OCI-M1 (cell line): ENCODE measurements around the gene RAP1GAP2.
"Not testable (repeated sequence)": the region's sequence is repeated elsewhere in the genome, so short reads cannot be mapped to it uniquely, and the experiment has no call there.

Source experiments
- DNase-seq: peaks from one replicate; lab custom pipeline; 2025; lab: John Stamatoyannopoulos, UW

Gene RAP1GAP2

DNA sequence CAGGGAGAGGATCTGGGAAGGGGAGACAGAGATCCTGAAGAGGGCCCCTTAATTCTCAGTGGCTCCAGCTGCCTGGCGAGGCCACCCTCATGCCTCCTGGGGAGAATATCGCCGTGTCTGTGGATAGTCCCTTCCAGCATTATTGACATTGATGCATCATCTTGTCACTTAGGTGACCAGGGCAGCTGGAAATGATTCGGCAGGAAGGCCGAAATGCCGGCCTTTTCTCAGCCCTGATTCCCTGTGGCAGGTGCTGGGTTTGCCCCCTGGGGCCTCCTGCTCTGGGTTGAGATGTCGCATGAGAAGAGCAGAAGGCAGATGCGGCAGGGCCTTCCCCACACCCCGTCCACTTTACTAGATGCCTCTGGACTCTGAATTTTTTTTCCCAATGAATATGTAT is 89.5 kb downstream of the RAP1GAP2 start:
- no peak for DNase-seq

DNA sequence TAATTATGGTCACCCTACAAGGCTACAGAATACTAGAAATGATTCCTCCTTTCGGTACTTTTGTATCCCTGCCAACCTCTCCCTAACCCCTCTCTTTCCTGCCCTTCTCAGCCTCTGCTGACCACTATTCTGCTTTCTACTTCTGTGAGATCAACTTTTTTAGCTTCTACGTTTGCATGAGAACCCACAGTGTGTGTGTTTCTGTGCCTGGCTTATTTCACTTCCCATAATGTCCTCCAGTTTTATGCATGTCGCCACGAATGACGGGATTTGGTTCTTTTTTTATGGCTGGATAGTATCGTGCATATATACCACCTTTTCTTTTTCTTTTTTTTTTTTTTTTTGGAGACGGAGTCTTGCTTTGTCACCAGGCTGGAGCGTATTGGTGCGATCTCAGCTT is 92.1 kb downstream of the RAP1GAP2 start:
- DNase-seq, result no peak

GRCh38 chr17:2889256-2889655 is 93.0 kb downstream of the RAP1GAP2 start:
- DNase-seq, result no peak

DNA sequence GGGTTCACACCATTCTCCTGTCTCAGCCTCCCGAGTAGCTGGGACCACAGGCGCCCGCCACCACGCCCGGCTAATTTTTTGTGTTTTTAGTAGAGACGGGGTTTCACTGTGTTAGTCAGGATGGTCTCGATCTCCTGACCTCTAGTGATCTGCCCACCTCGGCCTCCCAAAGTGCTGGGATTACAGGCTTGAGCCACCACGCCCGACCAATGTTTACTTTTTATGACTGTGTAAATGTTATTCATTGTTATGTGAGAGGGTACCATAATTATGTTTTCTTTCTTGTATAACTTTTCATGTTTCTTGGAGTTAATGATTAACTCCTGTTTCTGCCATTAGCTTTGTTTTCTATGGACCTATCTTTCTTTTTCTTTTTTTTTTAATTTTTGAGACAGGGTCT is 94.5 kb downstream of the RAP1GAP2 start:
- not testable (repeated sequence) for DNase-seq

GRCh38 chr17:2892305-2892971 is 96.2 kb downstream of the RAP1GAP2 start:
- DNase-seq, result no peak

DNA sequence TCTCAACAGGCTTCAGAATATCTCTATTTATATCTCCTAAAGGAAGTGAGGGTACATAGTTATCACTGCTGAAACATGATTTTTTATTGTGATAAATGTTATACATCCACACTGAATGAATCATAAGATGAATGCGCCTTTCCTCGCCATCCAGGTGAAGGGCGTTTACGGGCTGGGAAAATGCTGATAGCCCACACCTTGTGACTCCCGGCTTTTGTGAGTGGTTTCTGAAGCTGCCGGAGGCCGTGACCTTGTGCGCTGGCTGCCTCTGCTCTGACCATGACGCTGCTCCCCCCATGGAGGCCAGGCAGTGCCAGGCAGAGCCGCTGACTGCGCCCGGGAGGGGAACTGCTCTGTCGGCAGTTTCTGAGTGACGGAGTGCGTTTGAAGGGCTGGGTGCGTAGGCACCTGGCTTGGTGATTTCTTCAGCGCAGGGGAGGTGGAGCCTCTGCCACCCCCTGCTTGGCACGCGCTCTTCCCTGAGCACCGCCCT is 97.2 kb downstream of the RAP1GAP2 start:
- DNase-seq, result no peak

DNA sequence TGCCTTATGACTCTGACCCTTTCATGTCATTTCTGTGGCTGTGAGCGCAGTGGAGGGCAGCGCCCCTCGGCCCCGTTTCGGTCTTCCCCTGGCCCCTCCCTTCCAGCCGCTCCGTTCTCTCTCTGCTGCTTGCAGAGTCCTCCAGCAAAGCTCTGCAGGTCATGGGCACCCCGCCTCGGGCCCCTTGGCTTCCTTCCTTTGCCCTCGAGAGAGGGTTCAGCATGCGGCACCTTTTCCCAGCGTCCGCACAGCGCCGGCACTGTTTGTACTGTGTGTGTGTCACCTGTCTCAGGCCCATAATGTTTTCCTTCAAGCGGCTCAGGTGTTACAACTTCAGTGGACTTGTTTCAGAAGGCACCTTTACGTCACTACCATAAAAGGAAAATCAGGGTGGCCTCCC is 98.5 kb downstream of the RAP1GAP2 start:
- no peak for DNase-seq

DNA sequence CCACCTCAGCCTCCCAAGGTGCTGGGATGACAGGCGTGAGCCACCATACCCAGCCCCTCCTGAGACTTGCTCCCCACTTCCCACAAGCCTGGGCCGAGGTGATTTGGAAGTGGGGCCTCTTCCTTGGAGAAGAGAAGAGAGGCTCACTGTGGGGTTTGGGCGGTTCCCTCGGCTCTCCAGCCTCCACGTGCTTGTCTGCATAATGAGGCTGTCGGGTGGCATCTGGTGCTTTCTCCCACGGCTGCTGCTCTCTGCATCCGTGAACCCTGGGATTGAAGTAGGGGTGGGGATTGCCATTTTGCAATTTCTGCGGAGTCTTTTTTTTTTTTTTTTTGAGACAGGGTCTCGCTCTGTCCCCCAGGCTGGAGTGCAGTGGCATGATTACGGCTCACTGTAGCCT is 101.4 kb downstream of the RAP1GAP2 start:
- no peak for DNase-seq

GRCh38 chr17:2898255-2898926 is 102.2 kb downstream of the RAP1GAP2 start:
- no peak for DNase-seq

- no peak for DNase-seq
Measured at GRCh38 chr17:2899906-2900305, 103.7 kb downstream of the RAP1GAP2 start.

DNA sequence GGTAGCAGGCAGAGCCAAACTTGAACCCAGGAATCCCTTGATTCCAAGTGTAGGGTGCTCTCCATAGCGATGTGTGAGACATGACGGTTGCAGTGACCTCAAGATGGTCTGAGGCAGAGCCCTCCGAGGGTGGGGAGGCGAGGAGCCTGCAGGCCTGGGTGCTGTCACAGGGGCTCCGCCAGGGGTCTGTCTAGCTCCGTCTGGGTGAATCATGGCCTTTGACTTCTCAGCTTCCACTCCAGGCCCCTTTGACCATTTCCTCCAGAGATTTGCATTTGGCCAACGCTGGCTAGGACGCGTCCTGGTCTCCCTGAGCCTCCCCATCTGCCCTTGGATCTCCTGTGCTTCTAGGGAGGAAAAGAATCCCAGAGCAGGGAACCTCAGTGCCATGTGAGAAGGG is 104.6 kb downstream of the RAP1GAP2 start:
- DNase-seq, result no peak

DNA sequence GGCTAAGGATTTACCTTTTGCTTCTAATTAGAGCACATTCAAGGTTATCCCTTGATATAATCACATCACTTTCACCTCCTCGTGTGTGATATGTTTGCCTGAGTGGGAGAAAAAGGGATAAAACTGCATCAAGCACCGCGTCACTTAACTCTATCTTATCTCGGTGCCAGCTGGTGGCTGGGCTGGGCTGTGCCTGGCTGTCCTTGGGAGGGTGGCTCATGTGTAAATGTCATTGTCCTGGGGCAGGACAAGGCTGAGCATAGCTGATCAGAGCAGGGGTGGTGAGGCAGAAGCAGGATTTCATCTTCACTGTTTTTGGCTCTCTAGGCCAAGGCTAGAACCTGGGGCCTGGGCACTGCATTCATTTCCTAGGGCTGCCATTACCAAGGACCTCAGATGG is 105.3 kb downstream of the RAP1GAP2 start:
- DNase-seq, result no peak

- DNase-seq, result no peak
Measured at GRCh38 chr17:2902546-2902945, 106.3 kb downstream of the RAP1GAP2 start.

- DNase-seq, result no peak
Measured at GRCh38 chr17:2903193-2903974, 107.1 kb downstream of the RAP1GAP2 start.

- DNase-seq, result no peak
Measured at GRCh38 chr17:2904135-2904534, 107.9 kb downstream of the RAP1GAP2 start.

- DNase-seq, result no peak
Measured at GRCh38 chr17:2905269-2905668, 109.0 kb downstream of the RAP1GAP2 start.

- DNase-seq, result no peak
Measured at GRCh38 chr17:2905696-2906501, 109.7 kb downstream of the RAP1GAP2 start.

- DNase-seq, result no peak
Measured at GRCh38 chr17:2906901-2907300, 110.7 kb downstream of the RAP1GAP2 start.

DNA sequence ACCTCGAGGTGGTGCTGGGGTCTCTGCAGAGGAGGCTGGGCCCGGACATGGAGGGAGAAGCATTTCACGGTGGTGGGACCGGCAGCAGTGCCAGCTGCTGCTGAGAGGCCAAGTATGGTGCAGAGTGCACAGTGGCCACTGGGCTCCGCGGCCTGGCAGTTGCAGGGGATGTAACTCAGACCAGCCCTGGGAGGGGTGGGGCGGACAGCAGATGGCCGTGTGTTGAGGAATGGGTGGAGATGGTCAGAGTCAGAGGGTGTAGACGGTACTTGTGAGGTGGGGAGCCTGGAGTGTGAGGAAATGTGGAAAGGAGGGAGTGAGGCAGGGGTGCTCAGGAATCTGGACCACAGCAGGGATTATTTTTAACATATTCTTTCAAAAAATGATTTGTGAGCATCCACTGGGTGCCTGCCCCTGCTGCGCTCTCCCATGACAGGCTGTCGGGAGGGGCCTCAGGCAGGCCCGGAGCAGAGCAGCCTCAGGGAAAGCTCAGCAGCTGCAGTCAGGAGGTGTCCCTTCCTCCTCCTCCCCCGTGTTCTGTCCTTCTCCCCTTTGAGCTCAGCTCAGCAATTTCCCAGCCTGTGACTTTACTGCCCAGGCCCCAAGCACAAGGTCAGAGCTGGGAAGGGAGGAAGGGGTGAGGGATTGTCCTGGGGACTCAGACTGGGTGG is 113.1 kb downstream of the RAP1GAP2 start:
- DNase-seq, result no peak

DNA sequence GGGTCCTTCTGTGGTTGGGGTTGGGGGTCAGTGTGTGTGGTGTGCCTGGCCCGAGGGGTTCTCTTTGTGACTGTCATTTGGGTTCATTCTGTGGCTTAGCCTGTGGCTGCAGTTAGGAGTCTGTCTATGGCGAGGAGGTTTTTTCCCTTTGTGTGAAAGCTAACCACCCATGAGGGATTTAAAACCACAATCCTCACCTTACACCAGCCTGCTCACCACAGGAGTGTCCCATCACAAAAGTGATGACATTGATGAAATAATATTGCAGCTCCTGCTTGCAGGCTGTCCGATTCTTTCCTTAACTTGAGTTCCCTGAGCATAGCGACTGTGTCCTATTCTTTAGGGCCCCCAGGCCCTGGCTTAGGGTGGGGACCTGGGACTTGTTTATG is 113.6 kb downstream of the RAP1GAP2 start:
- DNase-seq, result no peak

DNA sequence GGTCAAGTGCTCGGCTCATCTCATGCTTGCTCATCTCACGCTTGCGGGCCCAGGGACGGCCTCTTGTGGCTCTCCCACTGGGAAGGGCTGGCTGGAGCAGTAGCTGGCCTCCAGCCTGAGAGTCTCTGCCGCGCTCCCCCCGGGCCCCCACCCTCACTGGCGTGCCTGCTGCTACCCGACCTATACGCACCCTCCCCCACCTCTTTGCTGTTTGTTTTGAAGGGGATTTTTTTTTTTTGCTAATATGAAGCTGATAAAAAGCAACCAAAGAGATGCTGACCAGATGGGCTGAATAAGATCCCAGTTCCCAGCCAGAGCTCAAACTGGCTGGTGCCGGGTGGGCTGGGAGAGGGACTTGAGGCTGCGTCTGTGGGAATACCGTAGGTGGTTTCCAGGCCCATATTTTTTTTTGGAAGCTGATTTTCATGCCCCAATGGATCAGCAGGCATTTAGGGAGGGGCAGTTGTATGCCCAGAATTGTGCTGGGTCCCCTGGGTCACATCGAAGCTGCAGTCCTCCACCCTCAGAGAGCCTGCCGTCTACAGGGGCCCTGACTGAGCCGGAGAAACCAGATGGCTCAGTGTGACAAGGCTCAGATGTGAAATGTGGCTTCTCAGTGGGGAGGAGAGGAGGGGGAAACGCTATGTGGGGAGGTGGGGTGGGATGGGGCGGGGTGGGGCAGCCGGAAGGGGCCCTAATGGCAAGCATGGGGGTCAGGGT is 115.0 kb downstream of the RAP1GAP2 start:
- DNase-seq, result no peak
